SK-N-SH (cell line): ENCODE results near the gene MLLT10. TPM values are rescaled to one million over a fixed set of nuclear protein-coding genes. Genes with fewer than 3 reads are reported as not detected.

Experiments used
- CTCF ChIA-PET: fragments of 300-600, 350-600 bp; formaldehyde crosslinking; extraction: SDS; loops from one replicate; lab custom pipeline; 2021; lab: Yijun Ruan, JAX
- POLR2A ChIA-PET: fragments of 350-600 bp; sonication (Branson Sonifier 250); formaldehyde crosslinking; extraction: SDS; loops from one replicate; lab custom pipeline; 2020; ENCODE audit warnings: antibody characterized with exemption, inconsistent platforms; lab: Yijun Ruan, JAX
- DNase-seq: peaks from one replicate; pipeline ENCODE4 v3.0.0; 2012
- H2AFZ ChIP-seq: fragments of 200-600 bp; sonication (generic); 2 replicates; pipeline ENCODE4 v1.8.1; 2016; ENCODE audit warnings: antibody characterized with exemption, mild to moderate bottlenecking, low read depth
- H3F3A ChIP-seq: fragments of 200-600 bp; sonication (generic); replicated peaks from 2 replicates; pipeline ENCODE3; 2016; ENCODE audit warnings: antibody characterized with exemption, mild to moderate bottlenecking; ENCODE audit not compliant: insufficient read depth
- H3K27ac ChIP-seq, 2 experiments: fragments of 200-500 bp in 1 of 2; fragments of 200-600 bp in 1 of 2; sonication (Bioruptor generic) in 1 of 2; sonication (generic), shearing (Covaris generic) in 1 of 2; 2 replicates each; pipeline versions ENCODE4 v1.5.1 to v1.6.1; 2014 to 2016; ENCODE audit warnings: low read depth in 2 of 2, inconsistent platforms in 1 of 2, low read length in 1 of 2, mild to moderate bottlenecking in 1 of 2, mixed read lengths in 1 of 2
- H3K27me3 ChIP-seq: fragments of 200-600 bp; sonication (generic), shearing (Covaris generic); 2 replicates; pipeline ENCODE4 v1.6.1; 2016; ENCODE audit warnings: mixed run types; ENCODE audit not compliant: insufficient read depth
- H3K36me3 ChIP-seq, 2 experiments: fragments of 200-500 bp in 1 of 2; fragments of 200-600 bp in 1 of 2; sonication (Bioruptor generic) in 1 of 2; sonication (generic) in 1 of 2; replicated peaks in 1 of 2; 2 replicates each; pipeline versions ENCODE3 to v1.5.1; 2014 to 2016; ENCODE audit warnings: low read length in 1 of 2, mild to moderate bottlenecking in 1 of 2; ENCODE audit not compliant: insufficient read depth in 2 of 2, control insufficient read depth in 1 of 2
- H3K4me1 ChIP-seq, 2 experiments: fragments of 200-500 bp in 1 of 2; fragments of 200-600 bp in 1 of 2; sonication (Bioruptor generic) in 1 of 2; sonication (generic), shearing (Covaris generic) in 1 of 2; 2 replicates each; pipeline versions ENCODE4 v1.5.1 to v1.6.1; 2014 to 2016; ENCODE audit warnings: low read depth in 1 of 2, low read length in 1 of 2, mixed run types in 1 of 2; ENCODE audit not compliant: insufficient read depth in 2 of 2, control insufficient read depth in 1 of 2
- H3K4me2 ChIP-seq: fragments of 200-600 bp; sonication (generic), shearing (Covaris generic); 2 replicates; pipeline ENCODE4 v1.6.1; 2017; ENCODE audit warnings: mixed run types
- H3K4me3 ChIP-seq, 2 experiments: fragments of 200-500 bp in 1 of 2; fragments of 200-600 bp in 1 of 2; sonication (Bioruptor generic) in 1 of 2; sonication (generic), shearing (Covaris generic) in 1 of 2; 2 replicates each; pipeline versions ENCODE4 v1.5.1 to v1.8.1; 2014 to 2016; ENCODE audit warnings: low read depth in 2 of 2, inconsistent platforms in 1 of 2, low read length in 1 of 2, mild to moderate bottlenecking in 1 of 2, mixed read lengths in 1 of 2, moderate library complexity in 1 of 2
- H3K79me2 ChIP-seq: fragments of 200-600 bp; sonication (generic); 2 replicates; pipeline ENCODE4 v1.8.1; 2017; ENCODE audit warnings: mild to moderate bottlenecking; ENCODE audit not compliant: insufficient read depth
- H3K9ac ChIP-seq: fragments of 200-600 bp; sonication (generic); 2 replicates; pipeline ENCODE4 v1.6.1; 2017; ENCODE audit warnings: mixed run types
- H3K9me2 ChIP-seq: fragments of 200-600 bp; sonication (generic); 2 replicates; pipeline ENCODE4 v1.6.1; 2017; ENCODE audit warnings: mixed run types
- H3K9me3 ChIP-seq: fragments of 200-600 bp; sonication (generic); 2 replicates; pipeline ENCODE4 v1.6.1; 2017; ENCODE audit warnings: mixed run types, mild to moderate bottlenecking, moderate library complexity
- H4K20me1 ChIP-seq: fragments of 200-600 bp; sonication (generic); 2 replicates; pipeline ENCODE4 v1.6.1; 2017; ENCODE audit warnings: mild to moderate bottlenecking, mixed run types; ENCODE audit not compliant: insufficient read depth
- ELF1 ChIP-seq: IDR thresholded peaks from 2 replicates; pipeline ENCODE4 v1.4.0; 2012
- EZH2phosphoT487 ChIP-seq: fragments of 200-600 bp; sonication (generic); IDR thresholded peaks from 2 replicates; pipeline ENCODE4 v1.6.1; 2017; ENCODE audit warnings: low read depth, mixed run types, mild to moderate bottlenecking, antibody characterized with exemption, moderate library complexity, borderline replicate concordance
- FOXJ3 ChIP-seq: sonication (generic); formaldehyde crosslinking; IDR thresholded peaks from 2 replicates; pipeline ENCODE4 v1.5.1; 2020; ENCODE audit warnings: mild to moderate bottlenecking, missing genetic modification reagents
- FOXM1 ChIP-seq: IDR thresholded peaks from 2 replicates; pipeline ENCODE4 v1.4.0; 2012; ENCODE audit warnings: low read depth, mild to moderate bottlenecking
- GATA2 ChIP-seq: sonication (generic); formaldehyde crosslinking; IDR thresholded peaks from 2 replicates; pipeline ENCODE4 v1.5.0; 2020; ENCODE audit warnings: mild to moderate bottlenecking, missing genetic modification reagents
- NFIC ChIP-seq: IDR thresholded peaks from 2 replicates; pipeline ENCODE4 v1.4.0; 2012; ENCODE audit warnings: borderline replicate concordance
- RCOR1 ChIP-seq: fragments of 150-350 bp; IDR thresholded peaks from 2 replicates; pipeline ENCODE4 v1.6.1; 2017; ENCODE audit warnings: antibody characterized with exemption, low read length
- REST ChIP-seq: IDR thresholded peaks from 2 replicates; pipeline ENCODE4 v1.6.1; 2012; ENCODE audit warnings: mild to moderate bottlenecking, low read depth, low read length, moderate library complexity
- SMC3 ChIP-seq: IDR thresholded peaks from 2 replicates; pipeline ENCODE4 v1.6.1; 2012; ENCODE audit warnings: low read depth, low read length, improper control_type of control experiment
- TAF1 ChIP-seq: IDR thresholded peaks from 2 replicates; pipeline ENCODE4 v1.6.1; 2012; ENCODE audit warnings: low read depth, mild to moderate bottlenecking, low read length, moderate library complexity, borderline replicate concordance
- WGBS: methylation state at CpG from one replicate; pipeline ENCODE4 v1.1.6; 2017; ENCODE audit warnings: low lambda C conversion rate; 5-methylcytosine and 5-hydroxymethylcytosine counted together
- polyA plus RNA-seq, 3 experiments: library from polyadenylated mRNA; depleted of rRNA; stranded (reverse); fragments of >200 nt; gene quantifications; 2 replicates each; pipeline ENCODE4 v1.2.3, GENCODE V29; 2012
- TF ChIP-seq, protein P1 (sequence below): fragments of 150-350 bp; IDR thresholded peaks from 2 replicates; pipeline ENCODE4 v1.6.1; 2016; ENCODE audit warnings: mild to moderate bottlenecking, low read depth, low read length
- TF ChIP-seq, protein P2 (sequence below): IDR thresholded peaks from 2 replicates; pipeline ENCODE4 v1.4.0; 2012; ENCODE audit warnings: low read depth, borderline replicate concordance
- TF ChIP-seq, protein P3 (sequence below): fragments of 200-600 bp; sonication (generic); IDR thresholded peaks from 2 replicates; pipeline ENCODE4 v1.6.1; 2017; ENCODE audit warnings: antibody characterized with exemption, mild to moderate bottlenecking, moderate library complexity

MLLT10 gene
- polyA plus RNA-seq, 1 of the 3 experiments (the other 2 are of a cell fraction): 26.0 TPM

DNA sequence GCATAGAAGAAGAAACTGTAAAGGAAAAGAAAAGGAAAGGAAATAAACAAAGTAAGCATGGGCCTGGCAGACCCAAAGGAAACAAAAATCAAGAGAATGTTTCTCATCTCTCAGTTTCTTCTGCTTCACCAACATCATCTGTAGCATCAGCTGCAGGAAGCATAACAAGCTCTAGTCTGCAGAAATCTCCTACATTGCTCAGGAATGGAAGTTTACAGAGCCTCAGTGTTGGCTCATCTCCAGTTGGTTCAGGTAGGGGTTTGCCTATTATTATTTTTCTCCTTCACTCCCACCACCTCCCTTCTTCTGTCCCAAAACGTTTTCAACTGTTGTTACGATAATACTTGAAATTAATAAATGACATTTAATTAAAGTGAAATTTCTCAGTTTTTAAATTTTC is 139.6 kb downstream of the MLLT10 start:
- peaks cover 13 to 32% of the 10 kb centered on the region in 2 experiments for H3K36me3 ChIP-seq
- no peaks in the 10 kb centered on the region for H3K9me2 ChIP-seq
- H4K20me1 ChIP-seq: 0 out of 2 replicates have a peak, but pooled peaks cover 6% of the 10 kb centered on the region
- no peaks in the 10 kb centered on the region; a peak in 1 of 4 replicates for H3K4me1 ChIP-seq
- H3K27me3 ChIP-seq: no peaks in the 10 kb centered on the region
- 80% methylated on average over 2 of the region's 2 CpGs for WGBS
- H3K9me3 ChIP-seq: no peaks in the 10 kb centered on the region
- H2AFZ ChIP-seq: no peak overlapping the region
- H3K4me2 ChIP-seq: no peak overlapping the region
- TF ChIP-seq, protein P1, sequence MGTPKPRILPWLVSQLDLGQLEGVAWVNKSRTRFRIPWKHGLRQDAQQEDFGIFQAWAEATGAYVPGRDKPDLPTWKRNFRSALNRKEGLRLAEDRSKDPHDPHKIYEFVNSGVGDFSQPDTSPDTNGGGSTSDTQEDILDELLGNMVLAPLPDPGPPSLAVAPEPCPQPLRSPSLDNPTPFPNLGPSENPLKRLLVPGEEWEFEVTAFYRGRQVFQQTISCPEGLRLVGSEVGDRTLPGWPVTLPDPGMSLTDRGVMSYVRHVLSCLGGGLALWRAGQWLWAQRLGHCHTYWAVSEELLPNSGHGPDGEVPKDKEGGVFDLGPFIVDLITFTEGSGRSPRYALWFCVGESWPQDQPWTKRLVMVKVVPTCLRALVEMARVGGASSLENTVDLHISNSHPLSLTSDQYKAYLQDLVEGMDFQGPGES: no peak
- no peak for TF ChIP-seq FOXJ3 (CRISPR knock-in tag)
- TF ChIP-seq RCOR1: no peak
- no peak for TF ChIP-seq FOXM1
- TF ChIP-seq ELF1: no peak
- TF ChIP-seq SMC3: no peak
- no peak for TF ChIP-seq TAF1
- TF ChIP-seq NFIC: no peak
- no peak for TF ChIP-seq EZH2phosphoT487
- no peak for TF ChIP-seq GATA2 (CRISPR knock-in tag)
- TF ChIP-seq, protein P2, sequence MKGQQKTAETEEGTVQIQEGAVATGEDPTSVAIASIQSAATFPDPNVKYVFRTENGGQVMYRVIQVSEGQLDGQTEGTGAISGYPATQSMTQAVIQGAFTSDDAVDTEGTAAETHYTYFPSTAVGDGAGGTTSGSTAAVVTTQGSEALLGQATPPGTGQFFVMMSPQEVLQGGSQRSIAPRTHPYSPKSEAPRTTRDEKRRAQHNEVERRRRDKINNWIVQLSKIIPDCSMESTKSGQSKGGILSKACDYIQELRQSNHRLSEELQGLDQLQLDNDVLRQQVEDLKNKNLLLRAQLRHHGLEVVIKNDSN: no peak
- TF ChIP-seq, protein P3, sequence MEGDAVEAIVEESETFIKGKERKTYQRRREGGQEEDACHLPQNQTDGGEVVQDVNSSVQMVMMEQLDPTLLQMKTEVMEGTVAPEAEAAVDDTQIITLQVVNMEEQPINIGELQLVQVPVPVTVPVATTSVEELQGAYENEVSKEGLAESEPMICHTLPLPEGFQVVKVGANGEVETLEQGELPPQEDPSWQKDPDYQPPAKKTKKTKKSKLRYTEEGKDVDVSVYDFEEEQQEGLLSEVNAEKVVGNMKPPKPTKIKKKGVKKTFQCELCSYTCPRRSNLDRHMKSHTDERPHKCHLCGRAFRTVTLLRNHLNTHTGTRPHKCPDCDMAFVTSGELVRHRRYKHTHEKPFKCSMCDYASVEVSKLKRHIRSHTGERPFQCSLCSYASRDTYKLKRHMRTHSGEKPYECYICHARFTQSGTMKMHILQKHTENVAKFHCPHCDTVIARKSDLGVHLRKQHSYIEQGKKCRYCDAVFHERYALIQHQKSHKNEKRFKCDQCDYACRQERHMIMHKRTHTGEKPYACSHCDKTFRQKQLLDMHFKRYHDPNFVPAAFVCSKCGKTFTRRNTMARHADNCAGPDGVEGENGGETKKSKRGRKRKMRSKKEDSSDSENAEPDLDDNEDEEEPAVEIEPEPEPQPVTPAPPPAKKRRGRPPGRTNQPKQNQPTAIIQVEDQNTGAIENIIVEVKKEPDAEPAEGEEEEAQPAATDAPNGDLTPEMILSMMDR: no peak
- TF ChIP-seq REST: no peak
- H3K27ac ChIP-seq: no peak overlapping the region
- peaks cover 50% of the 10 kb centered on the region; the same call in 1 of the 2 replicates for H3K79me2 ChIP-seq
- H3F3A ChIP-seq: peaks cover 15% of the 10 kb centered on the region
- ChIA-PET CTCF (interaction anchor here (0.8 to 1.4 kb wide), 3 partner anchors 13 to 32 kb away, joined by 3 to 4 read pairs (median 4); no protein-coding TSS in a partner anchor), POLR2A (interaction anchor here (1.2 kb wide), 1 partner anchor 163 kb away, joined by 3 read pairs; no protein-coding TSS in a partner anchor)
- H3K4me3 ChIP-seq: no peak overlapping the region
- no peak overlapping the region for H3K9ac ChIP-seq
- DNase-seq: no peak
